HL-60 (cell line): Measurements from ENCODE around the gene PCCA.
"Not testable (repeated sequence)": the region's sequence is repeated elsewhere in the genome, so short reads cannot be mapped to it uniquely, and the experiment has no call there.

Source experiments
- DNase-seq, 2 experiments: peaks; one replicate each; pipeline ENCODE4 v3.0.0-alpha.2; 2010 to 2020; ENCODE audit warnings: low read depth in 1 of 2, low spot score in 1 of 2
- H3K27ac ChIP-seq: fragments of 250-450 bp; sonication (Bioruptor Pico); replicated peaks from 2 replicates; pipeline ENCODE4 v1.5.1; 2020; ENCODE audit warnings: mild to moderate bottlenecking, moderate library complexity
- H3K27me3 ChIP-seq: fragments of 250-450 bp; sonication (Bioruptor Pico); 2 replicates; pipeline ENCODE4 v1.5.1; 2021; ENCODE audit warnings: mild to moderate bottlenecking, moderate library complexity; ENCODE audit not compliant: insufficient read depth, poor library complexity, severe bottlenecking
- H3K4me3 ChIP-seq: replicated peaks from 2 replicates; pipeline ENCODE4 v1.5.1; 2011; ENCODE audit warnings: mild to moderate bottlenecking, control low read depth, low read length; ENCODE audit not compliant: insufficient read depth
- GABPA ChIP-seq: IDR thresholded peaks from 2 replicates; pipeline ENCODE4 v1.6.1; 2012; ENCODE audit warnings: low read depth
- POLR2AphosphoS5 ChIP-seq: IDR thresholded peaks from 2 replicates; pipeline ENCODE4 v1.6.1; 2012; ENCODE audit warnings: low read depth
- SPI1 ChIP-seq: IDR thresholded peaks from 2 replicates; pipeline ENCODE4 v1.6.1; 2012; ENCODE audit warnings: low read depth, mild to moderate bottlenecking, borderline replicate concordance
- TF ChIP-seq, protein P1 (sequence below): IDR thresholded peaks from one replicate; pipeline ENCODE4 v1.5.1; 2011; ENCODE audit warnings: low read length, control low read depth, inconsistent platforms; ENCODE audit not compliant: insufficient read depth
- TF ChIP-seq, protein P2 (sequence below): IDR thresholded peaks from 2 replicates; pipeline ENCODE4 v1.6.1; 2012; ENCODE audit warnings: low read depth; ENCODE audit not compliant: insufficient replicate concordance

The PCCA gene

DNA sequence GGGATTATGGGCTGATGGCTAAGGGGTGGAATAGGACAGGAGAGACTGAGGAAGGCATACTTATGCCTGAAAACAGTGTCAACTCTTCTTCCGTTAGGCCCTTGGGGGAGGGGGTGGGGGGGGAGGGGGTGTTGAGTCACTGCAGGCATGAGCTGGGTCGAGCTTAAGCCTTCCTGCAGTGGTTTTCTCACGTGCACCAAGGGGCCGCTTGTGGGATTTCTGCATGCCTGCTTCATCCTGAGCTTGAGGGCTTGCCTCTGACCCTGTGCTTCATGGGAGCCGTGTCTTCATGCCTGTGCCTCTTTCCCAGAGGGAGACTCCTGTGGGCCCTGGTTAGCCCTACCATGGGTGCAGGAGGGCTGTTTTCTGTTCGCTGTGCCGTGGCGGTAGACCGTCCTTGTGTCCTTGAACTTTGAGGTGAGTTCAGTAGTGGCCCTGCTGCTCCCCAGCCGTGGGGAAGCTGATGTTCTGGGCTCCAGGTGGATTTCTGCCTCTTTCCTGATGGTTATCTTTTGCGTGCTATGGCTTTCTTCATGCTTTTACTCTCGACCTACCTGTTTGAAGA lies 186.1 kb downstream of the PCCA start:
- peaks cover 4% of the 10 kb centered on the region for H3K27me3 ChIP-seq
- no peak for DNase-seq
- TF ChIP-seq GABPA: no peak
- TF ChIP-seq, protein P1, sequence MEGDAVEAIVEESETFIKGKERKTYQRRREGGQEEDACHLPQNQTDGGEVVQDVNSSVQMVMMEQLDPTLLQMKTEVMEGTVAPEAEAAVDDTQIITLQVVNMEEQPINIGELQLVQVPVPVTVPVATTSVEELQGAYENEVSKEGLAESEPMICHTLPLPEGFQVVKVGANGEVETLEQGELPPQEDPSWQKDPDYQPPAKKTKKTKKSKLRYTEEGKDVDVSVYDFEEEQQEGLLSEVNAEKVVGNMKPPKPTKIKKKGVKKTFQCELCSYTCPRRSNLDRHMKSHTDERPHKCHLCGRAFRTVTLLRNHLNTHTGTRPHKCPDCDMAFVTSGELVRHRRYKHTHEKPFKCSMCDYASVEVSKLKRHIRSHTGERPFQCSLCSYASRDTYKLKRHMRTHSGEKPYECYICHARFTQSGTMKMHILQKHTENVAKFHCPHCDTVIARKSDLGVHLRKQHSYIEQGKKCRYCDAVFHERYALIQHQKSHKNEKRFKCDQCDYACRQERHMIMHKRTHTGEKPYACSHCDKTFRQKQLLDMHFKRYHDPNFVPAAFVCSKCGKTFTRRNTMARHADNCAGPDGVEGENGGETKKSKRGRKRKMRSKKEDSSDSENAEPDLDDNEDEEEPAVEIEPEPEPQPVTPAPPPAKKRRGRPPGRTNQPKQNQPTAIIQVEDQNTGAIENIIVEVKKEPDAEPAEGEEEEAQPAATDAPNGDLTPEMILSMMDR: no peak
- no peak for TF ChIP-seq SPI1
- TF ChIP-seq POLR2AphosphoS5: no peak
- TF ChIP-seq, protein P2, sequence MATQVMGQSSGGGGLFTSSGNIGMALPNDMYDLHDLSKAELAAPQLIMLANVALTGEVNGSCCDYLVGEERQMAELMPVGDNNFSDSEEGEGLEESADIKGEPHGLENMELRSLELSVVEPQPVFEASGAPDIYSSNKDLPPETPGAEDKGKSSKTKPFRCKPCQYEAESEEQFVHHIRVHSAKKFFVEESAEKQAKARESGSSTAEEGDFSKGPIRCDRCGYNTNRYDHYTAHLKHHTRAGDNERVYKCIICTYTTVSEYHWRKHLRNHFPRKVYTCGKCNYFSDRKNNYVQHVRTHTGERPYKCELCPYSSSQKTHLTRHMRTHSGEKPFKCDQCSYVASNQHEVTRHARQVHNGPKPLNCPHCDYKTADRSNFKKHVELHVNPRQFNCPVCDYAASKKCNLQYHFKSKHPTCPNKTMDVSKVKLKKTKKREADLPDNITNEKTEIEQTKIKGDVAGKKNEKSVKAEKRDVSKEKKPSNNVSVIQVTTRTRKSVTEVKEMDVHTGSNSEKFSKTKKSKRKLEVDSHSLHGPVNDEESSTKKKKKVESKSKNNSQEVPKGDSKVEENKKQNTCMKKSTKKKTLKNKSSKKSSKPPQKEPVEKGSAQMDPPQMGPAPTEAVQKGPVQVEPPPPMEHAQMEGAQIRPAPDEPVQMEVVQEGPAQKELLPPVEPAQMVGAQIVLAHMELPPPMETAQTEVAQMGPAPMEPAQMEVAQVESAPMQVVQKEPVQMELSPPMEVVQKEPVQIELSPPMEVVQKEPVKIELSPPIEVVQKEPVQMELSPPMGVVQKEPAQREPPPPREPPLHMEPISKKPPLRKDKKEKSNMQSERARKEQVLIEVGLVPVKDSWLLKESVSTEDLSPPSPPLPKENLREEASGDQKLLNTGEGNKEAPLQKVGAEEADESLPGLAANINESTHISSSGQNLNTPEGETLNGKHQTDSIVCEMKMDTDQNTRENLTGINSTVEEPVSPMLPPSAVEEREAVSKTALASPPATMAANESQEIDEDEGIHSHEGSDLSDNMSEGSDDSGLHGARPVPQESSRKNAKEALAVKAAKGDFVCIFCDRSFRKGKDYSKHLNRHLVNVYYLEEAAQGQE: no peak
- H3K4me3 ChIP-seq: no peak overlapping the region
- no peak overlapping the region for H3K27ac ChIP-seq

DNA sequence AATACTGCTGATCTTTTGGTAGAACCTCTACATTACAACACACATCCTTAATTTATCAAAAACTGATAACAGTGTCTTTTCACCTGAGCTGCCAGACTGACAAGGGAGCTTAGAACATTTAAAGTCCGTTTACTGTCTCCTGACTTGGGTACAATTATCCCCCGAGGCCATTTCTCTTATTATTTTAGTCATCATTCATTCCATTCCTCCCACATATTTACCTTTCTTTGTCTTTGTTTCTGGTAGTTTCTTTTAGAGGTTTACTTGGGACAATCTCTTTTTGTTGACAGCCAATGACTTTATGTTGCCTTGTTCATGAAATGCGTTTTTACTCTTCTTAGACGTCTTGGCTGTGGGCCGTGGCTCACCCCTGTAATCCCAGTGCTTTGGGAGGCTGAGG lies 186.9 kb downstream of the PCCA start:
- TF ChIP-seq SPI1 (no peak), GABPA (no peak), POLR2AphosphoS5 (no peak)
- TF ChIP-seq, protein P1: no peak
- TF ChIP-seq, protein P2: no peak
- H3K27me3 ChIP-seq: peaks cover 4% of the 10 kb centered on the region
- no peak overlapping the region for H3K4me3 ChIP-seq
- H3K27ac ChIP-seq: no peak overlapping the region
- DNase-seq: no peak

DNA sequence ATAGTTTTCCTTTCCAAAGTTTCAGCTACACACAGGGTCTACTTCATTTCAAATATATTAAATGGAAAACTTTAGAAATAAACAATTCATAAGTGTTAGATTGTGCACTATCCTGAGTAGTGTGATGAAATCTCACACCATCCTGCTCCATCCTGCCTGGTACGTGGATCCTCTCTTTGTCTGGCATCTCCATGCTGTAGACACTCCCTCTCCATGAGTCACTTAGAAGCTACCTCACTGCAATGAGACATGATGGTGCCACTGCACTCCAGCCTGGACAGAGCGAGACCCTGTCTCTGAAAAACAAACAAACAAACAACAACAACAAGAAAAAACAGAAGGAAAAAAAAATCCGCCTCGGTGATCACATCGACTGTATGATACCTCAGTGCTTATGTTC lies 191.8 kb downstream of the PCCA start:
- TF ChIP-seq SPI1 (no peak), POLR2AphosphoS5 (no peak), GABPA (no peak)
- TF ChIP-seq, protein P2: no peak
- TF ChIP-seq, protein P1: no peak
- H3K27ac ChIP-seq: no peak overlapping the region
- H3K4me3 ChIP-seq: no peak overlapping the region
- H3K27me3 ChIP-seq: no peaks in the 10 kb centered on the region
- DNase-seq: no peak

DNA sequence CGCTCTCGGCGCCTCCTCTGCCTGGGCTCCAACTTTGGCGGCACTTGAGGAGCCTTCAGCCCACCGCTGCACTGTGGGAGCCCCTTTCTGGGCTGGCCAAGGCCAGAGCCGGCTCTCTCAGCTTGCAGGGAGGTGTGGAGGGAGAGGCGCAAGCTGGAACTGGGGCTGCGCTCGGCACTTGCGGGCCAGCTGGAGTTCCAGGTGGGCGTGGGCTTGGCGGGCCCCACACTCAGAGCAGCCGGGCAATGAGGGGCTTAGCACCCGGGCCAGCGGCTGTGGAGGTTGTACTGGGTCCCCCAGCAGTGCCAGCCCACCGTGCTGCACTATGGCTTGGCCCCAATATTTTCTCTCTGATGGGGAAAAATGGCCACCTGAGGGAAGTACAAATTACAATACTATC lies 193.4 kb downstream of the PCCA start:
- not testable (repeated sequence) for H3K27ac ChIP-seq, H3K4me3 ChIP-seq, H3K27me3 ChIP-seq, DNase-seq
